K562 (cell line): ENCODE results near the gene GPX2. TPM values are rescaled to one million over a fixed set of nuclear protein-coding genes. Genes with fewer than 3 reads are reported as not detected.

Source experiments
- ATAC-seq: fragments of 200-7000 bp; cut with Tn5 transposase; 3 replicates; pipeline ENCODE4 v1.9.1; 2020; ENCODE audit warnings: moderate library complexity
- BruUV-seq: library from RNA; stranded (reverse); fragments of 400-500 nt; replicated peaks from 2 replicates; lab custom pipeline; 2021; lab: Mats Ljungman, UMichigan
- CTCF ChIA-PET: fragments of 300-600 bp; formaldehyde crosslinking; extraction: SDS; loops from one replicate; lab custom pipeline; 2021; ENCODE audit warnings: low intra/inter-chr PET ratio; lab: Yijun Ruan, JAX
- POLR2A ChIA-PET: fragments of 300-600, 350-650 bp; sonication (Branson Sonifier 250); formaldehyde crosslinking; extraction: SDS; loops from one replicate; lab custom pipeline; 2021; ENCODE audit warnings: antibody characterized with exemption, inconsistent platforms; lab: Yijun Ruan, JAX
- DNase-seq, 4 experiments: peaks; one replicate each; pipeline versions ENCODE4 v3.0.0 to v3.0.0-alpha.2; 2011 to 2018; ENCODE audit warnings: low spot score in 3 of 4, mixed read lengths in 3 of 4; ENCODE audit errors: extremely low read depth in 1 of 4
- FAIRE-seq: peaks from 2 replicates; lab custom pipeline; 2011; peaks lifted over from hg19 to GRCh38; lab: Jason Lieb, UNC
- H2AFZ ChIP-seq: 2 replicates; pipeline ENCODE4 v1.6.0; 2011; ENCODE audit warnings: low read depth, low read length, control low read depth, inconsistent platforms
- H3K27ac ChIP-seq: fragments of 200-600 bp; 3 replicates; pipeline ENCODE4 v1.8.0; 2011; ENCODE audit warnings: low read depth, mild to moderate bottlenecking, control low read depth, inconsistent platforms, low read length, moderate library complexity, mixed read lengths; ENCODE audit errors: extremely low read depth
- H3K27me3 ChIP-seq, 2 experiments: fragments of 300-600 bp in 1 of 2; 2 replicates in 1 of 2; 3 replicates in 1 of 2; pipeline versions ENCODE4 v1.6.0 to v1.8.0; 2011; ENCODE audit warnings: inconsistent platforms in 2 of 2, low read length in 2 of 2, mild to moderate bottlenecking in 1 of 2, mixed read lengths in 1 of 2, moderate library complexity in 1 of 2; ENCODE audit not compliant: control insufficient read depth in 2 of 2, insufficient read depth in 2 of 2
- H3K36me3 ChIP-seq: fragments of 300-600 bp; 3 replicates; pipeline ENCODE4 v1.8.0; 2011; ENCODE audit warnings: mild to moderate bottlenecking, low read length, inconsistent platforms; ENCODE audit not compliant: control insufficient read depth, insufficient read depth
- H3K4me1 ChIP-seq, 2 experiments: fragments of 200-600 bp in 1 of 2; replicated peaks in 1 of 2; 2 replicates in 1 of 2; 3 replicates in 1 of 2; pipeline versions ENCODE4 v1.5.1 to v1.8.0; 2011; ENCODE audit warnings: inconsistent platforms in 2 of 2, low read length in 2 of 2, mild to moderate bottlenecking in 1 of 2, mixed read lengths in 1 of 2, moderate library complexity in 1 of 2; ENCODE audit not compliant: control insufficient read depth in 2 of 2, insufficient read depth in 2 of 2
- H3K4me2 ChIP-seq: 2 replicates; pipeline ENCODE4 v1.6.1; 2011; ENCODE audit warnings: low read length, control low read depth, inconsistent platforms, mixed read lengths; ENCODE audit not compliant: insufficient read depth
- H3K4me3 ChIP-seq: fragments of 200-600 bp; sonication (generic), shearing (Covaris generic); 2 replicates; pipeline ENCODE4 v1.5.1; 2016; ENCODE audit warnings: control low read depth, inconsistent platforms
- H3K79me2 ChIP-seq: fragments of 200-600 bp; 3 replicates; pipeline ENCODE4 v1.8.0; 2011; ENCODE audit warnings: low read length, inconsistent platforms; ENCODE audit not compliant: control insufficient read depth, insufficient read depth
- H3K9ac ChIP-seq, 2 experiments: 2 replicates each; pipeline versions ENCODE4 v1.6.0 to v1.6.1; 2011; ENCODE audit warnings: low read depth in 2 of 2, low read length in 2 of 2, control low read depth in 1 of 2, inconsistent platforms in 1 of 2, mild to moderate bottlenecking in 1 of 2, mixed read lengths in 1 of 2; ENCODE audit not compliant: insufficient read depth in 1 of 2
- H3K9me1 ChIP-seq: one replicate; pipeline ENCODE4 v1.6.0; 2011; ENCODE audit warnings: inconsistent platforms, mild to moderate bottlenecking, low read length, moderate library complexity; ENCODE audit not compliant: control insufficient read depth, insufficient read depth
- H3K9me3 ChIP-seq: replicated peaks from 2 replicates; pipeline ENCODE4 v1.5.1; 2011; ENCODE audit warnings: low read depth, low read length, inconsistent platforms; ENCODE audit not compliant: control insufficient read depth, insufficient read depth
- H4K20me1 ChIP-seq: replicated peaks from 2 replicates; pipeline ENCODE4 v1.6.1; 2011; ENCODE audit warnings: low read length, inconsistent platforms, mixed read lengths; ENCODE audit not compliant: control insufficient read depth, insufficient read depth
- CLOCK ChIP-seq: fragments of 250-450 bp; sonication (Bioruptor Pico); IDR thresholded peaks from 2 replicates; pipeline ENCODE4 v1.4.0; 2020; ENCODE audit warnings: mild to moderate bottlenecking, moderate library complexity, borderline replicate concordance
- DMBX1 ChIP-seq: fragments of 250-450 bp; sonication (Bioruptor Pico); IDR thresholded peaks from 2 replicates; pipeline ENCODE4 v1.8.0; 2022; ENCODE audit warnings: inconsistent platforms, mild to moderate bottlenecking, moderate library complexity, borderline replicate concordance
- E2F4 ChIP-seq: sonication (generic); formaldehyde crosslinking; IDR thresholded peaks from 2 replicates; pipeline ENCODE4 v1.8.0; 2022; ENCODE audit warnings: mild to moderate bottlenecking, low read depth, missing genetic modification reagents
- IFI16 ChIP-seq: fragments of 250-450 bp; sonication (Bioruptor Pico); IDR thresholded peaks from 2 replicates; pipeline ENCODE4 v2.1.2; 2022; ENCODE audit warnings: mild to moderate bottlenecking, inconsistent platforms
- KLF10 ChIP-seq: fragments of 250-450 bp; sonication (Bioruptor Pico); IDR thresholded peaks from 2 replicates; pipeline ENCODE4 v1.6.1; 2021; ENCODE audit warnings: matching md5 sums
- KLF13 ChIP-seq: fragments of 450-650 bp; IDR thresholded peaks from 2 replicates; pipeline ENCODE4 v1.6.1; 2016; ENCODE audit warnings: missing genetic modification characterization, low read depth, mild to moderate bottlenecking, missing compliant biosample characterization, moderate library complexity, borderline replicate concordance
- MCM2 ChIP-seq: fragments of 450-650 bp; IDR thresholded peaks from 2 replicates; pipeline ENCODE4 v1.6.1; 2017; ENCODE audit warnings: low read depth, mild to moderate bottlenecking
- NR0B1 ChIP-seq: fragments of 450-650 bp; IDR thresholded peaks from one replicate; pipeline ENCODE4 v1.6.1; 2018; ENCODE audit warnings: mild to moderate bottlenecking, moderate library complexity; ENCODE audit not compliant: partially characterized antibody
- PREB ChIP-seq: sonication (generic); formaldehyde crosslinking; IDR thresholded peaks from 2 replicates; pipeline ENCODE4 v1.8.1; 2023; ENCODE audit warnings: mild to moderate bottlenecking, missing genetic modification reagents
- RBM34 ChIP-seq: fragments of 200-400 bp; formaldehyde crosslinking; IDR thresholded peaks from 2 replicates; pipeline ENCODE4 v1.6.1; 2018; ENCODE audit warnings: low read length, borderline replicate concordance; ENCODE audit not compliant: insufficient read depth
- SMAD4 ChIP-seq: fragments of 250-450 bp; sonication (Bioruptor Pico); conservative IDR thresholded peaks from 2 replicates; pipeline ENCODE4 v1.8.0; 2021; ENCODE audit warnings: inconsistent platforms, mild to moderate bottlenecking, moderate library complexity
- TRIM28 ChIP-seq: fragments of 450-650 bp; IDR thresholded peaks from 2 replicates; pipeline ENCODE4 v1.6.1; 2017
- ZBTB17 ChIP-seq: fragments of 450-650 bp; formaldehyde crosslinking; IDR thresholded peaks from 2 replicates; pipeline ENCODE4 v1.4.0; 2020; ENCODE audit warnings: mild to moderate bottlenecking
- ZBTB43 ChIP-seq: sonication (generic); formaldehyde crosslinking; IDR thresholded peaks from 2 replicates; pipeline ENCODE4 v1.8.0; 2023; ENCODE audit warnings: mild to moderate bottlenecking, missing genetic modification reagents
- ZNF445 ChIP-seq: fragments of 250-450 bp; sonication (Bioruptor Pico); IDR thresholded peaks from 2 replicates; pipeline ENCODE4 v1.4.0; 2020; ENCODE audit warnings: low read depth, mild to moderate bottlenecking, moderate library complexity
- ZNF717 ChIP-seq: fragments of 250-450 bp; sonication (Bioruptor Pico); IDR thresholded peaks from 2 replicates; pipeline ENCODE4 v1.5.0; 2021
- WGBS: fragments of 100-300 bp; shearing (Covaris generic); methylation state at CpG from one replicate; pipeline ENCODE4 v1.1.6; 2016; ENCODE audit warnings: low coverage, mixed read lengths; ENCODE audit not compliant: insufficient coverage; ENCODE audit errors: missing lambda C conversion rate; 5-methylcytosine and 5-hydroxymethylcytosine counted together
- in situ Hi-C: fragments of 300-500 bp; cut with MboI; formaldehyde crosslinking; loops from 4 replicates; pipeline ENCODE4 v1.15.0; 2018; ENCODE audit warnings: inconsistent platforms, mixed read lengths
- intact Hi-C: fragments of 100-400 bp; cut with micrococcal nuclease; formaldehyde crosslinking; loops from 2 replicates; pipeline ENCODE4 v1.14.2; 2022
- polyA plus RNA-seq, 8 experiments: library from polyadenylated mRNA; depleted of rRNA in 4 of 8; stranded (reverse) in 5 of 8; unstranded in 3 of 8; fragments of >200 nt; fragmentation: Nextera tagmentation in 2 of 8; fragmentation: Illumina TruSeq in 1 of 8; extraction: Ambion mirVana in 2 of 8; extraction: Trizol in 1 of 8; gene quantifications; 2 replicates each; pipeline versions ENCODE4 v1.2.1 to v1.2.3, GENCODE V29; 2011 to 2014; ENCODE audit warnings: inconsistent platforms in 1 of 8, missing spikeins in 1 of 8
- total RNA-seq, 7 experiments: library from RNA; depleted of rRNA in 6 of 7; stranded (reverse); fragments of >200 nt in 6 of 7; fragmentation: Illumina TruSeq in 2 of 7; extraction: Trizol in 2 of 7; gene quantifications; 2 replicates each; pipeline versions ENCODE4 v1.2.1 to v1.2.3, GENCODE V29; 2011 to 2021; ENCODE audit warnings: low replicate concordance in 1 of 7

GPX2 gene
- total and polyA plus RNA-seq, 9 of the 15 experiments (the other 6 are each of a cell fraction or from before 2014, with no cell fraction given) = 0.24 TPM; not detected in 8

- DNase-seq = no peak
- FAIRE-seq = no peak
- no peaks in the 10 kb centered on the region for H3K27me3 ChIP-seq
- H3K9ac ChIP-seq = no peak overlapping the region
- H4K20me1 ChIP-seq = no peaks in the 10 kb centered on the region
- H3K9me3 ChIP-seq = no peaks in the 10 kb centered on the region; the same call in 1 of the 2 replicates
- BruUV-seq = no TSS peak
- no peak for TF ChIP-seq IFI16
- TF ChIP-seq PREB (CRISPR knock-in tag) = no peak
- no peak for TF ChIP-seq SMAD4 (CRISPR knock-in tag)
- TF ChIP-seq RBM34 = no peak
- no peak for TF ChIP-seq KLF10 (CRISPR knock-in tag)
- TF ChIP-seq KLF13 (tag) = no peak
- no peak for TF ChIP-seq MCM2
- no peak for TF ChIP-seq CLOCK (CRISPR knock-in tag)
- TF ChIP-seq NR0B1 = no peak
- TF ChIP-seq ZNF445 (CRISPR knock-in tag) = no peak
- no peak for TF ChIP-seq ZNF717 (CRISPR knock-in tag)
- no peak for TF ChIP-seq DMBX1
- no peak for TF ChIP-seq TRIM28
- TF ChIP-seq E2F4 = no peak
- no peak for TF ChIP-seq ZBTB17
- TF ChIP-seq ZBTB43 (CRISPR knock-in tag) = no peak
- H3K79me2 ChIP-seq = peaks cover 32% of the 10 kb centered on the region
- H3K4me2 ChIP-seq = no peak overlapping the region
- ChIA-PET POLR2A (no interaction called here), CTCF (no interaction called here)
- H3K4me3 ChIP-seq = no peak overlapping the region
- WGBS = 93% methylated on average over 4 of the region's 4 CpGs
- H3K9me1 ChIP-seq = no peaks in the 10 kb centered on the region
- no peak overlapping the region for H2AFZ ChIP-seq
- in situ Hi-C loops (no loop called here), intact Hi-C loops (no loop called here)
- H3K36me3 ChIP-seq = peaks cover 10% of the 10 kb centered on the region; the same call in 2 of the 3 replicates
- no peak overlapping the region for H3K27ac ChIP-seq
- peaks cover 0 to 3% of the 10 kb centered on the region in 2 experiments; a peak in 2 of 5 replicates for H3K4me1 ChIP-seq
- no peak for ATAC-seq
Measured at GRCh38 chr14:64918216-64918615, 24.3 kb downstream of the GPX2 start.
